ENCODE measurements around the gene SORCS3. TPM values are rescaled to one million over a fixed set of nuclear protein-coding genes. Genes with fewer than 3 reads are reported as not detected.

Gene SORCS3
- total and polyA plus RNA-seq, 9 of the 15 experiments (the other 6 are each of a cell fraction or from before 2014, with no cell fraction given), result not detected

DNA sequence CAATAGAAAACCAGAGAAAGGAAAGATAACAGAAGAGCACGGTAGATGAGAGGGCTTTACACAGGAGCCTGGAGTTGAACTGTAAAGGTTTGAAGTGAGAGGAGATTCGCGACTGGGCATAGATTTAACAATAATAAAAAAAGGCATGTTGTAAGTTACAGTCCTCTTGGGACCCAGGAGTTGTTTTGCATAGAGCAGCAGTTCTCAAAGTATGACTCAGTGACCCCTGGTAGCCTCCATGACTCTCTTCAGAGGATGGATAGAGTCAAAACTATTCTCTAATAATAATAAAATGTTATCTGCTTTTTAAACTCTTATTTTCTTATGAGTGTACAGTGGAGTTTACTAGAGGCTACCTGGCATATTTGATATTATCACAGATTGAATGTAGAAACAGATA, 262.3 kb downstream of the SORCS3 start (continued):
- TF ChIP-seq, protein P1, sequence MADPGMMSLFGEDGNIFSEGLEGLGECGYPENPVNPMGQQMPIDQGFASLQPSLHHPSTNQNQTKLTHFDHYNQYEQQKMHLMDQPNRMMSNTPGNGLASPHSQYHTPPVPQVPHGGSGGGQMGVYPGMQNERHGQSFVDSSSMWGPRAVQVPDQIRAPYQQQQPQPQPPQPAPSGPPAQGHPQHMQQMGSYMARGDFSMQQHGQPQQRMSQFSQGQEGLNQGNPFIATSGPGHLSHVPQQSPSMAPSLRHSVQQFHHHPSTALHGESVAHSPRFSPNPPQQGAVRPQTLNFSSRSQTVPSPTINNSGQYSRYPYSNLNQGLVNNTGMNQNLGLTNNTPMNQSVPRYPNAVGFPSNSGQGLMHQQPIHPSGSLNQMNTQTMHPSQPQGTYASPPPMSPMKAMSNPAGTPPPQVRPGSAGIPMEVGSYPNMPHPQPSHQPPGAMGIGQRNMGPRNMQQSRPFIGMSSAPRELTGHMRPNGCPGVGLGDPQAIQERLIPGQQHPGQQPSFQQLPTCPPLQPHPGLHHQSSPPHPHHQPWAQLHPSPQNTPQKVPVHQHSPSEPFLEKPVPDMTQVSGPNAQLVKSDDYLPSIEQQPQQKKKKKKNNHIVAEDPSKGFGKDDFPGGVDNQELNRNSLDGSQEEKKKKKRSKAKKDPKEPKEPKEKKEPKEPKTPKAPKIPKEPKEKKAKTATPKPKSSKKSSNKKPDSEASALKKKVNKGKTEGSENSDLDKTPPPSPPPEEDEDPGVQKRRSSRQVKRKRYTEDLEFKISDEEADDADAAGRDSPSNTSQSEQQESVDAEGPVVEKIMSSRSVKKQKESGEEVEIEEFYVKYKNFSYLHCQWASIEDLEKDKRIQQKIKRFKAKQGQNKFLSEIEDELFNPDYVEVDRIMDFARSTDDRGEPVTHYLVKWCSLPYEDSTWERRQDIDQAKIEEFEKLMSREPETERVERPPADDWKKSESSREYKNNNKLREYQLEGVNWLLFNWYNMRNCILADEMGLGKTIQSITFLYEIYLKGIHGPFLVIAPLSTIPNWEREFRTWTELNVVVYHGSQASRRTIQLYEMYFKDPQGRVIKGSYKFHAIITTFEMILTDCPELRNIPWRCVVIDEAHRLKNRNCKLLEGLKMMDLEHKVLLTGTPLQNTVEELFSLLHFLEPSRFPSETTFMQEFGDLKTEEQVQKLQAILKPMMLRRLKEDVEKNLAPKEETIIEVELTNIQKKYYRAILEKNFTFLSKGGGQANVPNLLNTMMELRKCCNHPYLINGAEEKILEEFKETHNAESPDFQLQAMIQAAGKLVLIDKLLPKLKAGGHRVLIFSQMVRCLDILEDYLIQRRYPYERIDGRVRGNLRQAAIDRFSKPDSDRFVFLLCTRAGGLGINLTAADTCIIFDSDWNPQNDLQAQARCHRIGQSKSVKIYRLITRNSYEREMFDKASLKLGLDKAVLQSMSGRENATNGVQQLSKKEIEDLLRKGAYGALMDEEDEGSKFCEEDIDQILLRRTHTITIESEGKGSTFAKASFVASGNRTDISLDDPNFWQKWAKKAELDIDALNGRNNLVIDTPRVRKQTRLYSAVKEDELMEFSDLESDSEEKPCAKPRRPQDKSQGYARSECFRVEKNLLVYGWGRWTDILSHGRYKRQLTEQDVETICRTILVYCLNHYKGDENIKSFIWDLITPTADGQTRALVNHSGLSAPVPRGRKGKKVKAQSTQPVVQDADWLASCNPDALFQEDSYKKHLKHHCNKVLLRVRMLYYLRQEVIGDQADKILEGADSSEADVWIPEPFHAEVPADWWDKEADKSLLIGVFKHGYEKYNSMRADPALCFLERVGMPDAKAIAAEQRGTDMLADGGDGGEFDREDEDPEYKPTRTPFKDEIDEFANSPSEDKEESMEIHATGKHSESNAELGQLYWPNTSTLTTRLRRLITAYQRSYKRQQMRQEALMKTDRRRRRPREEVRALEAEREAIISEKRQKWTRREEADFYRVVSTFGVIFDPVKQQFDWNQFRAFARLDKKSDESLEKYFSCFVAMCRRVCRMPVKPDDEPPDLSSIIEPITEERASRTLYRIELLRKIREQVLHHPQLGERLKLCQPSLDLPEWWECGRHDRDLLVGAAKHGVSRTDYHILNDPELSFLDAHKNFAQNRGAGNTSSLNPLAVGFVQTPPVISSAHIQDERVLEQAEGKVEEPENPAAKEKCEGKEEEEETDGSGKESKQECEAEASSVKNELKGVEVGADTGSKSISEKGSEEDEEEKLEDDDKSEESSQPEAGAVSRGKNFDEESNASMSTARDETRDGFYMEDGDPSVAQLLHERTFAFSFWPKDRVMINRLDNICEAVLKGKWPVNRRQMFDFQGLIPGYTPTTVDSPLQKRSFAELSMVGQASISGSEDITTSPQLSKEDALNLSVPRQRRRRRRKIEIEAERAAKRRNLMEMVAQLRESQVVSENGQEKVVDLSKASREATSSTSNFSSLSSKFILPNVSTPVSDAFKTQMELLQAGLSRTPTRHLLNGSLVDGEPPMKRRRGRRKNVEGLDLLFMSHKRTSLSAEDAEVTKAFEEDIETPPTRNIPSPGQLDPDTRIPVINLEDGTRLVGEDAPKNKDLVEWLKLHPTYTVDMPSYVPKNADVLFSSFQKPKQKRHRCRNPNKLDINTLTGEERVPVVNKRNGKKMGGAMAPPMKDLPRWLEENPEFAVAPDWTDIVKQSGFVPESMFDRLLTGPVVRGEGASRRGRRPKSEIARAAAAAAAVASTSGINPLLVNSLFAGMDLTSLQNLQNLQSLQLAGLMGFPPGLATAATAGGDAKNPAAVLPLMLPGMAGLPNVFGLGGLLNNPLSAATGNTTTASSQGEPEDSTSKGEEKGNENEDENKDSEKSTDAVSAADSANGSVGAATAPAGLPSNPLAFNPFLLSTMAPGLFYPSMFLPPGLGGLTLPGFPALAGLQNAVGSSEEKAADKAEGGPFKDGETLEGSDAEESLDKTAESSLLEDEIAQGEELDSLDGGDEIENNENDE (IDR thresholded peaks at IDR 0.05; ENCODE audit: low read depth, low read length), result no peak
- no peak for TF ChIP-seq KLF6 (CRISPR knock-in tag; IDR thresholded peaks at IDR 0.05; ENCODE audit: borderline replicate concordance)
- no peak for TF ChIP-seq NFE2 (IDR thresholded peaks at IDR 0.05; ENCODE audit: low read depth)
- no peak for TF ChIP-seq HDGF (IDR thresholded peaks at IDR 0.05)
- no peak for TF ChIP-seq RB1 (IDR thresholded peaks at IDR 0.05; ENCODE audit: low read depth)
- TF ChIP-seq, protein P2, sequence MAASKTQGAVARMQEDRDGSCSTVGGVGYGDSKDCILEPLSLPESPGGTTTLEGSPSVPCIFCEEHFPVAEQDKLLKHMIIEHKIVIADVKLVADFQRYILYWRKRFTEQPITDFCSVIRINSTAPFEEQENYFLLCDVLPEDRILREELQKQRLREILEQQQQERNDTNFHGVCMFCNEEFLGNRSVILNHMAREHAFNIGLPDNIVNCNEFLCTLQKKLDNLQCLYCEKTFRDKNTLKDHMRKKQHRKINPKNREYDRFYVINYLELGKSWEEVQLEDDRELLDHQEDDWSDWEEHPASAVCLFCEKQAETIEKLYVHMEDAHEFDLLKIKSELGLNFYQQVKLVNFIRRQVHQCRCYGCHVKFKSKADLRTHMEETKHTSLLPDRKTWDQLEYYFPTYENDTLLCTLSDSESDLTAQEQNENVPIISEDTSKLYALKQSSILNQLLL (CRISPR knock-in tag; IDR thresholded peaks at IDR 0.05; ENCODE audit: borderline replicate concordance), result no peak
- no peak for TF ChIP-seq MCM5 (IDR thresholded peaks at IDR 0.05; ENCODE audit: low read depth)

Measured in K562 (cell line).